Stimulated activated CD8-positive, alpha-beta memory T cell treated with anti-CD3 and anti-CD28 coated beads, Interleukin-2, amount 100 ng/mL, for 48 hours (primary cell): ENCODE results near the gene ACAP2.
"Not testable (repeated sequence)": the region's sequence is repeated elsewhere in the genome, so short reads cannot be mapped to it uniquely, and the experiment has no call there.

ENCODE experiments used
- DNase-seq, 2 donors: peaks; one replicate each; pipeline ENCODE4 v3.0.0-alpha.2; 2020; ENCODE audit warnings: low read depth in 2 of 2

Gene ACAP2

GRCh38 chr3:195445885-195446284 lies 3.1 kb upstream of the ACAP2 start:
- no peak for DNase-seq

GRCh38 chr3:195443391-195443989 lies 670 bp upstream of the ACAP2 start:
- DNase-seq: no peak

GRCh38 chr3:195441992-195442572 lies 738 bp downstream of the ACAP2 start:
- peak; percentile 4 to 24 for DNase-seq

GRCh38 chr3:195441476-195441991 lies 1.3 kb downstream of the ACAP2 start:
- no peak for DNase-seq

- no peak for DNase-seq
Observed at GRCh38 chr3:195441051-195441450, 1.8 kb downstream of the ACAP2 start.

GRCh38 chr3:195440379-195440778 lies 2.4 kb downstream of the ACAP2 start:
- no peak for DNase-seq

- DNase-seq: no peak
Observed at GRCh38 chr3:195438371-195438770, 4.4 kb downstream of the ACAP2 start.

- DNase-seq: no peak
Observed at GRCh38 chr3:195425849-195426248, 17.0 kb downstream of the ACAP2 start.

GRCh38 chr3:195423818-195424217 lies 19.0 kb downstream of the ACAP2 start:
- DNase-seq: no peak

- no peak for DNase-seq
Observed at GRCh38 chr3:195421400-195421799, 21.4 kb downstream of the ACAP2 start.

- DNase-seq: no peak
Observed at GRCh38 chr3:195416795-195417194, 26.0 kb downstream of the ACAP2 start.

- no peak for DNase-seq
Observed at GRCh38 chr3:195411836-195412235, 31.0 kb downstream of the ACAP2 start.

- DNase-seq: no peak
Observed at GRCh38 chr3:195410546-195410945, 32.3 kb downstream of the ACAP2 start.

GRCh38 chr3:195407531-195408409 lies 35.0 kb downstream of the ACAP2 start:
- no peak for DNase-seq

- no peak for DNase-seq
Observed at GRCh38 chr3:195405651-195406050, 37.2 kb downstream of the ACAP2 start.

- DNase-seq: no peak
Observed at GRCh38 chr3:195403841-195404408, 38.9 kb downstream of the ACAP2 start.

- DNase-seq: no peak
Observed at GRCh38 chr3:195403244-195403643, 39.6 kb downstream of the ACAP2 start.

- DNase-seq: no peak
Observed at GRCh38 chr3:195401943-195402342, 40.9 kb downstream of the ACAP2 start.

GRCh38 chr3:195398460-195398859 lies 44.4 kb downstream of the ACAP2 start:
- DNase-seq: not testable (repeated sequence)

GRCh38 chr3:195397524-195397923 lies 45.3 kb downstream of the ACAP2 start:
- no peak for DNase-seq

GRCh38 chr3:195395208-195395816 lies 47.5 kb downstream of the ACAP2 start:
- DNase-seq: no peak

GRCh38 chr3:195394700-195395099 lies 48.1 kb downstream of the ACAP2 start:
- no peak for DNase-seq
